ENCODE measurements around the gene PRSS48.
A peak's percentile ranks its signal among the peaks of the same experiment; 100 is the strongest.
"Not testable (repeated sequence)": the region's sequence is repeated elsewhere in the genome, so short reads cannot be mapped to it uniquely, and the experiment has no call there.

PRSS48 gene

DNA sequence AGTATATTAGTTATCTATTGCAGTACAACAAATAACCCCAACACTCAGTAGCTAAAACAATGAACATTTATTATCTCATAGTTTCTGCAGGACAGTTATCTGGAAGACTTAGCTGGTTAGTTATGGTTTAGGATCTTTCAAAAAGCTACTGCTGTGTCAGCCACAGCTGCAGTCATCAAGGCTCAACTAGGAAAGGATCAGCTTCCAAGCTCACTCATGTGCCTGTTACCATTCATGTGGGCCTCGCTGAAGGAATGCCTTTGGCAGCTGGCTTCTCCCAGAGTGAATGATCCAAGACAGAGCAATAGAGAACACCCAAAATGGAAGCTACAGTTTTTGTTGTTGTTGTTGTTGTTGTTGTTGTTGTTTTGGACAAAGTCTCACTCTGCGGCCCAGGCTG lies 13.5 kb upstream of the PRSS48 start:
- no peak for FAIRE-seq

GRCh38 chr4:151266497-151266896 lies 10.5 kb upstream of the PRSS48 start:
- no peak for FAIRE-seq

- no peak for FAIRE-seq
These were observed 9.9 kb upstream of the PRSS48 start for GRCh38 chr4:151267104-151267503.

DNA sequence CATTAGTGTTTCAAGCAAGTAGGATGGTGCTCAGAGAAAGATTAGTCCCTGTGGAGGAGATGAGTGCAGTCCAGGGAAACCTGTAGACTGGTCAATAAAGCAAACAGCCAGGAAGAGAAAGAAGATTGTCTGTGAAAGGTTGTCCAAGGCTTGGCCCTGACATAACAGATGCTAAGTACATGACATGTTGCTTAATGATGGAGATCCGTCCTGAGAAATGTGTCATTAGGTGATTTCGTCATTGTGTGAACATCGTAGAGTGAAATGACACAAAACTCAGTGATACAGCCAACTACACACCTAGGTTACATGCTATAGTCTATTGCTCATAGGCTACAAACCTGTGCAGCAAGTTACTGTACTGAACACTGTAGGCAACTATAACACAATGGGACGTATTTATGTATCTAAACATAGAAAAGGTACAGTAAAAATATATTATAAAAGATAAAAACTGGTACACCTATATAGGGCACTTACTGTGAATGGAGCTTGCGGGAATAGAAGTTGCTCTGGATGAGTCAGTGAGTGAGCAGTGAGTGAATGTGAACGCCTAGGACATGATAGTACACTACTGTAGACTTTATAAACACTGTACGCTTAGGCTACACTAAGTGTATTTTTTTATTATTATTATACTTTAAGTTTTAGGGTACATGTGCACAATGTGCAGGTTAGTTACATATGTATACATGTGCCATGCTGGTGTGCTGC lies 9.0 kb upstream of the PRSS48 start:
- no peak for FAIRE-seq

DNA sequence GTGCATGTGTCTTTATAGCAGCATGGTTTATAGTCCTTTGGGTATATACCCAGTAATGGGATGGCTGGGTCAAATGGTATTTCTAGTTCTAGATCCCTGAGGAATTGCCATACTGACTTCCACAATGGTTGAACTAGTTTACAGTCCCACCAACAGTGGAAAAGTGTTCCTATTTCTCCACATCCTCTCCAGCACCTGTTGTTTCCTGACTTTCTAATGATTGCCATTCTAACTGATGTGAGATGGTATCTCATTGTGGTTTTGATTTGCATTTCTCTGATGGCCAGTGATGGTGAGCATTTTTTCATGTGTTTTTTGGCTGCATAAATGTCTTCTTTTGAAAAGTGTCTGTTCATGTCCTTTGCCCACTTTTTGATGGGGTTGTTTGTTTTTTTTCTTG lies 8.1 kb upstream of the PRSS48 start:
- not testable (repeated sequence) for FAIRE-seq

GRCh38 chr4:151284534-151285245 lies 7.7 kb downstream of the PRSS48 start:
- FAIRE-seq, result no peak

DNA sequence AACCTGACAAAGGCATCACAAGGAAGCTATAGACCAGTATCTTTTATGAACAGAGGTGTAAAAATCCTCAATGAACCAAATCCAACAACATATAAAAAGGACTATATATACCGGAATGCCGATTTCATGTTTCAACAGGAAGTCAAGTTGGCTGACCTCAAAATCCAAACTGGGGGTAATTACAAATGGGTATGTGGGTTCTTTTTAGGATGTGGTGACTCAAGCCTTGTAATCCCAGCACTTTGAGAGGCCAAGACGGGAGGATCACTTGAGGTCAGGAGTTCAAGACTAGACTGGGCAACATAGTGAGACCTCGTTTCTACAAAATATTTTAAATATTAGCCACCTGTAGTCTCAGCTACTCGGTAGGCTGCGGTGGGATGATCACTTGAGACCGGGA lies 10.4 kb downstream of the PRSS48 start:
- FAIRE-seq, result no peak

GRCh38 chr4:151291485-151291884 lies 14.5 kb downstream of the PRSS48 start:
- FAIRE-seq, result no peak

DNA sequence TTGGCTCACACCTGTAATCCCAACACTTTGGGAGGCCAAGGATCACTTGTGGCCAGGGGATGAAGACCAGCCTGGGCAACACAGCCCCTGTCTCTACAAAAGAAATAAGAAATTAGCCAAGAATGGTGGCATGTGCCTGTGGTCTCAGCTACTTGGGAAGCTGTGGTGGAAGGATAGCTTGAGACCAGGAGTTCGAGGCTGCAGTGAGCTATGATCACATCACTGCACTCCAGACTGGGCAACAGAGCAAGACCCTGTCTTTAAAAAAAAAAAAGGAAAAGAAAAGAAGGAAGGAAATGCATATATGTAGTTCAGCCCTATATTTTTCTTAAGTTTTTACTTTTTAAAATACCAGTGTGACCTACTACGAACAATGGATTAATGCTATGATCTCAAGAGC lies 15.1 kb downstream of the PRSS48 start:
- no peak for FAIRE-seq

- FAIRE-seq, result no peak
These were observed 18.0 kb downstream of the PRSS48 start for GRCh38 chr4:151294833-151295496.

DNA sequence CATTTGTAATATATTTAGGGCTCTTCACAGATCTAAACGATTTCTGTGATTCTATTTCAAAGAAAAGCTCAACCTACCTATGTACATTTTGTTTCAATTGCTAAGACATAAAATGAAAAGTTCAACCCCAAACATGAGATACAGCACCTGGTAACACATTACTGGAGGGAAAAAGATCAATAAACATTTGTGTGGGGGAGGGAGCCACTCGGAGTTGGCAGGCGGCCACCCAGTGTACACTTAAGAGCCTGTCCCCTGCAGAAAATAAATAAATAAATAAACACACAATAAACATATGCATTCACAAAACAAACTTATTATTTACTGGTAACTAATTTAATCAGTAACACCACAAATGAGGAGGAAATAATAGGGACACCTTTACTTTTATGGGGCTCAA lies 19.3 kb downstream of the PRSS48 start:
- no peak for FAIRE-seq

DNA sequence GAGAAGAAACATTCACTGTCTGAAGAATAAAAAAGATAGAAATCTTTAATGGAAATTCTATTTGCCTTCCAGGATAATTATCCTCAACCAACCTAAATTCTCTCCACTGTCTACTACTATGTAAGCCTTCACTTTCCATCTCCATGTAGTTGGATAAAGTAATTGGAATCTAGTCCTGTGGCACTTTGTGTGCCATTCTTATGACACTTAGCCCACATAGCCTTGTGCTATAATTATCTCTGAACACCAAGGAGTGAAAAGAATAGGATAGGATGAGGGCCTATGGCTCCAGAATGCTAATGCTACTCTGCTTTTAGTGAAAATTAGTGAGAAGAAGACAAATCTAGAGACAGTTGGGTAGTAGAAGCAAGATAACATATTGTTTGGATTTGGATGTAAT lies 20.2 kb downstream of the PRSS48 start:
- FAIRE-seq, result no peak

- no peak for FAIRE-seq
These were observed 25.5 kb downstream of the PRSS48 start for GRCh38 chr4:151302432-151302831.

DNA sequence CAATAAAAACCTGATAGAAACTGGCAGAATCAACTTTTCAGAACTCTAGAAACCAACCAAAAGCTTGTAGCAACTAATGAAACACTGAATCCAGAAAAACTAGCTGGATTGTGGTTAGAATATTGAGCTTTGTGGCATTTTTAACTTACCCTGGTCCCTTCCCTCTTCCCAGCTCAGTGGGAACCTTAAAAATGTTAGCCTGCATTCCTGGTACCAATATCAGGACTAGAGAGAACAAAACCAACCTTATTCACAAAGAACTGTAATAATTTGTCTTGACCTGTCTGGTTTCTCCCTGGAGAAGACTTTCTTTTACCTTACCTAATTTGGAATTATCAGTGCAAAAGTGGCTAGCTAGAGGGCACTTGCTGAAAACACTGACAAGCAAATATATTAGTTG lies 27.3 kb downstream of the PRSS48 start:
- no peak for FAIRE-seq

DNA sequence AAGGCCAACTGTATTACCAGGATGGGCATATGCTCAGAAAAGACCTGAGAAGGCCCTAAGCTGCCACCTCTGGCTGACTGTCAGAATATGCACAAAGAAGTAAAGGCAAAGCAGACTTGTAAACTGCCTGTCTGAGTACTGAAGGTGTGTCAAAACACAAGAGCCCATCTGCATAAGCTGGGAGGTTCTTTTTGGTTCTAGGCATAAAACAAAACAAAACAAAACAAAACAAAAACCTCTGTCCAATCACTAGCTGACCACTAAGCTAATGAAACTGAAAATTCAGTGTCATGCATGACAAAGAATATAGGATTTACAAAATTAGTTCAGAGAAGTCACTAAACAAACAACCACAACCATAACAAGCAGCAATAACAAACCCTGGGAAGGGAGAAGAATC lies 27.8 kb downstream of the PRSS48 start:
- FAIRE-seq, result peak; percentile 66

DNA sequence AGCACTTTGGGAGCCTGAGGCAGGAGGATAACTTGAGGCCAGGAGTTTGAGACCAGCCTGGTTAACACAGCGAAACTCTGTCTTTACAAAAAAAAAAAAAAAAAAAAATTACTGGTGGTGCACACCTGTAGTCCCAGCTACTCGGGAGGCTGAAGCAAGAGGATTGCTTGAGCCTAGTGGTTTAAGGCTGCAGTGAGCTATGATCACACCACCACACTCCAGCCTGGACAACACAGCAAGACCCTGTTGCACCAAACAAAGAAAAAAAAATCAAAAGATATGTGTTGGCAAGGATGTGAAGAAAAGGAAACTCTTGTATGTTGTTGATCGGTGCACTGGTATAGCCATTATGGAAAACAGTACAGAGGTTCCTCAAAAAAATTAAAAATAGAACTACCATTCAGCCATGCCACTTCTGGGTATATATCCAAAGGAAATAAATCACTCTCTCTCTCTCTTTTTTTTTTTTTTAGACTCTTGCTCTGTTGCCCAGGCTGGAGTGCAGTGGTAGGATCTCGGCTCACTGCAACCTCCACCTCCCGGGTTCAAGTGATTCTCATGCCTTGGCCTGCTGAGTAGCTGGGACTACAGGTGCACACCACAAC lies 33.3 kb downstream of the PRSS48 start:
- FAIRE-seq, result no peak

GRCh38 chr4:151313306-151314009 lies 36.5 kb downstream of the PRSS48 start:
- no peak for FAIRE-seq

DNA sequence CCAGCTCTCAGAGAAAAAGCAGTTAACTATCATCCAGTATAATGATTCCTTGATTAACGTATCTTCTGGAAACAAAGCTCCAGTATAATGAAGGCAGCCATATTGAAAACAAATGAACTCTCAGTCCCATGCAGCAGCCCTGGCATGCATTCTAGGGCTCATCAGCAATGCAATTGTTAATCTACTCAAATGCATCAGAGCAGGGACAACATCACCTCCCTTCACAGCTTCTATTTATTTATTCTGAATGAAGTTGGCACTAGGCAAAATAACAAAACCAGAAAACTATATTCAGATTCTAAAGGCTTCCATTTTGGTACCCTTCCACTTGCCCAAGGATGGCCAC lies 37.0 kb downstream of the PRSS48 start:
- FAIRE-seq, result no peak

DNA sequence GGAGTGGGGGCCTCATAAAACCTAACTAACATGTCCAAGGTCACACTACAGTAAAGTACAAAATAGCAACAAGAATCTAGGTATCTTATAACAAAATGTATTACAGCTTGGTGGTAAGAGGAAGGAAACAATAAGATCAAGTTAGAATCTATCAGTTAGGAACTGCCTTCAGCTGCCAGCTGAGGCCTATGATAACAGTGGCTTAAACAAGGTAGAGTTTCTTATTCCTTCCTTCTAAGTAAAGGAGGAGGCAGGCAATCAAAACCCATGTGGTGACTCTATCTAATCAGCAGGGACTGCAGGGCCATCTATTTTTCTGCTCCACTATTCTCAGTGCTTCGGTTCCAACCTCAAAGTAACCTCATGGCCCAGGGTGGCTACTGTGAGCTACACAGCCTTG lies 37.5 kb downstream of the PRSS48 start:
- FAIRE-seq, result no peak

DNA sequence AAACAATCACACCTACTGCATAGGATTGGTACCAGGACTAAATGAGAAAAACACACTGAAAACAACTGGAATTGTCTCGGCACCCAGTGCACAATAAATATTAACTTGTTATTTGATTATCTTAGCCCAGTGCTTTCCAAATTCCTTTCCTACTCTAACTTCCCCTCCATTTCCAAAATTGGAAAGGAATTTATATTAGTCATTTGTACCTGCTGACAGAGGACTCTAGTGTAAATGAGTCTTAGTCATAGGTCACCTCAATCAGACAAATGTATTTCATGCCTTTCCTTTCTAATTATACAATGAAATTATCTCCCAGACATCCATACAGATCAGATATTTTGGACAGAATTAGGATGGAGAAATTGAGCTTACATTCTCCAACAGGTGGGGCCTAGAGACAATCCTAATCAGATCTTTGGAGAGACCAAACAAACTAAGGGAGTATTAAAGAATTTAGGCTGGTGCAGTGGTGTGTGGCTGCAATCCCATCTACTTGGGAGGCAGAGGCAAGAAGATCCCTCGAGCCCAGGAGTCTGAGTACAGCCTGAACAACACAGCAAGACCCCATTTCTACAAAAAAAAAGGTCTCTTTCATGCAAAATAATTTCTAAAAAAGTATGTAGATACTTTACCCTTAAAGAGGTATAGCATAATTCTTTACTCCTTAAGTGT lies 38.4 kb downstream of the PRSS48 start:
- no peak for FAIRE-seq

DNA sequence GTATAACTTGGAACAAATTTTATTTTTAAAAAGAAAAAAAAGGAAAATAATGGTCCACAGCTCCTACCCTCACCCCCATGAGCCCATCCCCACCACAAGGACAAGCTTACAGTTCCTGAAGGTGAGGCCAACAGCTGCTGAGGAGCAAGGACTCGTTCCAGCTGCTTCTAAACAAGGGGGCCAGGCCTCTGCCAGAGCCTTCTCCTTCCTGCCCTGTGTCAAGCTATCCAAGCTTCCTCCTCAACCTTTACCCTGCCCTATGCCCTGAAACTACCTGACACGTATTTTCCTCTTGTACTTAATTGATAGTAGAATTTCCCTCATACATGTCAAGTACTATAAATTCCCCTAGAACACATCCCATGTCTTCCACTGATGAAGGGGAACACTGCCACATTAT lies 39.7 kb downstream of the PRSS48 start:
- FAIRE-seq, result no peak

DNA sequence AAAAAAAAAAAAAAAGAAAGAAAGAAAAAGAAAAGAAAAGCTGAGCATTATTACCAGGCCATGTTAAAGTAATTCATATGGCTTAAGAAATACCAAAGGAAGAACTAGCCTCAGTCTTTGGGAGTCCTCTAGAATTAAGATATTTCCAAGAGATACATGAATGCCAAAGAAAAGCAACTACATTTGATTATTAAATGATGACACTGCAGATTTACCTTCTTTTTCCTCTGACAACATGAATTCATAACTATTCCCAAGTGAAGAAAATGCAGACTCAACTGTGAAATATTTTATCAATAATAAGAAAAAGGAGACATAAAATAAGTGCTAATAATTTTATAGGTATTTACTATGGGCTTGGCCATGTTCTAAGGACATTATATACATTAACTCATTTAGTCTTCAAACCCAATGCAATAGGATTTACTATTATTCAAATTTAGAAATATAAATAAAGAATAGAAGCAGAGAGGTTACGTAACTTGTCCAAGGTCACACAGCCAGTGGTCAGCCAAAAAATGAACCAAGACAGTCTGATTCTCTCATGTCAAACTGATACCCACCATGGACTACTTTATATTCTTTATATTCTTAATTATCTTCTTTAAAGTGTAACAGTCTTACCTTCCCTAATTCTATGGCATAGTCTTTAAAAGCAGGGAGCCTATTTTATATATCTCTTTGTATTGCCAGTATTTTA lies 41.5 kb downstream of the PRSS48 start:
- FAIRE-seq, result no peak

All from endometrium (tissue), 2 donors.